NCI-H2029 (cell line): Measurements from ENCODE around the gene LDB2.

Source experiments
- DNase-seq: peaks from one replicate; lab custom pipeline; 2025; lab: John Stamatoyannopoulos, UW

The LDB2 gene

DNA sequence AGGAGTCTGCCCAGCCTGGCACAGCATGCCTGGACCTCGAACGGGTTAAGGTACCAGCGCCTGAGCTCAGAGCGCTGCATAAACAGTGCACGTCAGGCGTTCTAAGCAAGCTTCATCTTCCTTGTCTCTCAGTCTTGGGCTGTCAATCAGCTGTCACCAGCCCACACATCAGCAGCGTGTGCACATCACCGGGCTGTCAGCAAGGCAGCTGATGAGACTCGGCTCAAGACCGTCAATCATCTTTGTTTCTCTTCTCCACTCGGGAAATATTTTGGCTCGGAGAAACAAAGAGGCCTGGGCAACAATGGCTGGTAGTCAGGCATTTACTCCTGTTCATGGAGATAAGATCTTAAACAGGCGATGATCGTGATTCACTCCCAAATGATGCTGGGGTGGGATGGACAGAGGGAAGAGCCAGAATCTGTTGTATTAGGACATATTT lies 141.3 kb downstream of the LDB2 start:
- DNase-seq = no peak

DNA sequence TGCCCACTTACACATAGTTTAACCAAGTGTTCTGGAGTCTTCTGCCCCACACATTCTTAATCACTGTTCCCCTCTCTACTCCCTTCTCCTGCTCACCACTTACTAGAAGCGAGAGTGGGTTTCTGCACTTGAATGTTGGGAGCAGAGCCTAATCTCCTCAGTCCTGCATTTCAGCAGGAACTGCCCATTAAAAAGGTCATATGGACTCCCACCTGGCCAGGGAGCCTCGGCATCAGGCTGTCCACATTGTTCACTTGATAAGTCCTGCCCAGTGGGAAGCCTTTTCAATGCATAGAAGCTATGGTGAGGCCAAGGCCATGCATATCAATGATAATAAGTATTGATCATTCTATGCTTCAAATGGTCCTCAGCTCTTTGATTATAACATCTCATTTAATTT lies 144.3 kb downstream of the LDB2 start:
- no peak for DNase-seq

DNA sequence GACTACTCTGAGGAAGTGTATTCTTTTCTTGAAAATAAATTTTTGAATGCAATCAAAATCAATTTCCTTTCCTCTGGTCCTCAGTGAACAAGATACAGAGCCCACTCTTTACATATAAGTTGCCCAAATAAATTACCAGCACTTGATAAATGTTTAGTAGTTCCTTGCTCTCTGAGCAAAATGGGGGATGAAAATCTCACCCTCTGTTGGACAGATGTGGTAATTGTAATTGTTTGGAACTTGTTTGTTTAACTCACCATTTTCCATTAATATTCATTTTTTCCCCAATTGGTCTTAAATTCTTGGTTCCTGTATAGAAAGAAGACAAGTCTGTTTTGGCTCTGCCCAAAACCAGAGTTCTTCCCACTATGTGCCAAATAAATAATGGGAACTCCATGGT lies 146.3 kb downstream of the LDB2 start:
- no peak for DNase-seq

DNA sequence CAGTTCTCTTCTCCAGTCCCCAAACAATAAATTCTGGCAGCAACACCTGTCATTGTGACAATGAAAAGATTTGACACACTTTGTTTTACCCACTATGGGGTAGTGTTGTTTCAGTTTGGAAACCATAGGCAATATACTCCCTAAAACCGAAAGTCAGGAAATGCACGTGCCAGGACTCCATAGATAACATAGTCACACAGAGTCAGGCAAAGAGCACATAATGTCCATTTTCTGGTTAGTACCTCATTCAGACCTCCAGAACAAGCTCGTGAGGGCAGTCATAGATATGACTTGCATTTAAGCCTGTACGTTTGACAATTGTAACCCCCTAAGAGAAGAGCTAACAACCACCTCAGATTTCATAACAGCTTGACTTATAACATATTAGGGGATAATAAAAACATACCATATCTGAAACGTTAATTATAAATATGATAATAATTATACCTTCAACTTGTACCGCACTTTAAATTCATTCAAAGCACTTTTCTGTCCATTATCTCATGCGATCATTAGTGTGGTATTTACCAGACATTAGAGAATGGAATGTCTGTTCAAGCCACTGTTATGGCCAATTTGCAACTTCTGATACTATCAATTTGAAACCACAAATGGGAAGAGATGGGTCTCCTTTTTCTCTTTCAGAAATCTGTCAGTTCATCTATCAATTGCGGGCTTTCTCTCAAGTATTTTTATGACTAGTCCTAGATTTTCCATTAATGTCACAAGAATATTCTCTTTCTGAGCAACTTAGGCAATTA lies 147.4 kb downstream of the LDB2 start:
- no peak for DNase-seq

- DNase-seq = no peak
Observed at GRCh38 chr4:16750216-16750615, 148.2 kb downstream of the LDB2 start.

GRCh38 chr4:16745887-16746286 lies 152.6 kb downstream of the LDB2 start:
- DNase-seq = no peak

GRCh38 chr4:16745009-16745635 lies 153.3 kb downstream of the LDB2 start:
- no peak for DNase-seq

- DNase-seq = no peak
Observed at GRCh38 chr4:16741287-16741686, 157.2 kb downstream of the LDB2 start.

GRCh38 chr4:16739997-16740624 lies 158.3 kb downstream of the LDB2 start:
- no peak for DNase-seq

DNA sequence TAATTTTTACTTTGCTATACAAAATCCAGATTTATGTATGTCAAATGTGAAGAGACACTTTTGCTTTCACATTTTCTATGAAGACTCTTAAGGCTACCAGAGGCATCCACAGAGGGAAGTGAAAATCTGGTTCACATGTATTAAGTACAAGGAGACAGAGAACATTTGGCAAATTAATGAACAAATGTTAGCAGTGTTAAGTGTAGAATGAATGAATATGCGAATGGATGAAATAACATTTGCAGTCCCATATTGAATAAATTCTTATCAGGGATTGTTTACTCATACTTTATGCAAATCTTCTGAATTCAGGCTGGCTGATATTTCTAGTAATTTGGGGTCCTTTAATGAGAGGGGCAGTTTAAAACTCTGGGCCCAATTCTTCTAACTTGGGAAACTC lies 159.9 kb downstream of the LDB2 start:
- no peak for DNase-seq

DNA sequence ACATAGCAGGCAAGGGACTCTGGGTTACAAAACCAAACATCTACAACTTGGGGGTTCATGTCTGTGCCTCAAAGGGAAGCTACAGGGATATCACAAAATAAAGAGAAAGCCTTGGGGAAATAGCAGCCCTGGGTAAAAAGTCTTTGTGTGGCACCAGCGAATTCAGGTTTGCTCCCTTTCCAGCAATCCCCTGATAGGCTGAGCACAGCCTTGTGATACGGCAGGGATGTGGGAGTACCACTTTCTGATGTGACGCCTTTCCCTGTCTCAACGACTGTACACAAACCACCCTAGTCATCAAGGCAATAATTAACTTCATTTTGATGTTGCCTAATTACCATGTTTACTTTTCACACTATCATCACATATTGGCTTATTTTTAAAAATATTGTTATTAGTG lies 164.9 kb downstream of the LDB2 start:
- DNase-seq = no peak

- DNase-seq = no peak
Observed at GRCh38 chr4:16732741-16733140, 165.7 kb downstream of the LDB2 start.

- no peak for DNase-seq
Observed at GRCh38 chr4:16731776-16732380, 166.6 kb downstream of the LDB2 start.

- DNase-seq = no peak
Observed at GRCh38 chr4:16730522-16731205, 167.8 kb downstream of the LDB2 start.

GRCh38 chr4:16729336-16729735 lies 169.1 kb downstream of the LDB2 start:
- no peak for DNase-seq

DNA sequence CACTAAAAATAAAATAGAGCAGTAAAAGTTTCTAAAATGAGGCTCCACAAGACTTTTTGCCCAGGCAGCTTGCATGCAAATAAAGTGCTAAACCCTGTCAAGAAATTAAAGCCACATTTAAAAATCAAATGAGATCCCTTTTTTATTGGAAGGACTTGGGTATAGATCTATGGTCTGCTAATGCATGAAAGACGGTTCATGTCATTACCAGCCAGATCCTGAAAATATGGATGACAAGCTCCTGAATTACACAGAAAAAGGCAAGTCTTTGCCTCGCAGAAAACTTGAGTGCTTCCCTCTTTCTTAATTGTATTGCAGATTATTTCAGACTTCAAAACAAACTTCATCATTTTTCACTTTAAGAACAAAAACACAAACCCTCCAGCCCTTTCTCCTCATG lies 169.6 kb downstream of the LDB2 start:
- no peak for DNase-seq

- no peak for DNase-seq
Observed at GRCh38 chr4:16728111-16728510, 170.3 kb downstream of the LDB2 start.

- no peak for DNase-seq
Observed at GRCh38 chr4:16727218-16727617, 171.2 kb downstream of the LDB2 start.

GRCh38 chr4:16726368-16727050 lies 171.9 kb downstream of the LDB2 start:
- no peak for DNase-seq

GRCh38 chr4:16725252-16725651 lies 173.2 kb downstream of the LDB2 start:
- no peak for DNase-seq

DNA sequence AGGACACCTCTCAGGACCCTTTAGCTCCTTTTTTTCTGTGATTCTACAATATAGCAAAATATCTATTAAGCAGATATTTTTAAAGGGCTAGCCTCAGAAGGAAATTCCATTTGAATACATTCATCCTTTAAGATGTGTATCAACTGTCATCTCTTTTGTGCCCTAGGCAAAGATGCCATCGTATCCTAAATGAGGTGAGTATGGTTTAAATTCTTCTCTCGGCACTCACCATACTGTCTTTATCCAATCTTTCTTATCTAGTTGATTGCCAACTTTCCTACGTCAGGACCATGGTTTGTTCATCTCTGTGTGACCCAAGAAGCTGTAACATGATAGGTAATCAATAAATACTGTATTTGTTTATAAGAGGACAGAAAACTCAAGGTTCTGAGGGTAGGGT lies 176.0 kb downstream of the LDB2 start:
- no peak for DNase-seq
